ENCODE results near the gene CEP104.

DNA sequence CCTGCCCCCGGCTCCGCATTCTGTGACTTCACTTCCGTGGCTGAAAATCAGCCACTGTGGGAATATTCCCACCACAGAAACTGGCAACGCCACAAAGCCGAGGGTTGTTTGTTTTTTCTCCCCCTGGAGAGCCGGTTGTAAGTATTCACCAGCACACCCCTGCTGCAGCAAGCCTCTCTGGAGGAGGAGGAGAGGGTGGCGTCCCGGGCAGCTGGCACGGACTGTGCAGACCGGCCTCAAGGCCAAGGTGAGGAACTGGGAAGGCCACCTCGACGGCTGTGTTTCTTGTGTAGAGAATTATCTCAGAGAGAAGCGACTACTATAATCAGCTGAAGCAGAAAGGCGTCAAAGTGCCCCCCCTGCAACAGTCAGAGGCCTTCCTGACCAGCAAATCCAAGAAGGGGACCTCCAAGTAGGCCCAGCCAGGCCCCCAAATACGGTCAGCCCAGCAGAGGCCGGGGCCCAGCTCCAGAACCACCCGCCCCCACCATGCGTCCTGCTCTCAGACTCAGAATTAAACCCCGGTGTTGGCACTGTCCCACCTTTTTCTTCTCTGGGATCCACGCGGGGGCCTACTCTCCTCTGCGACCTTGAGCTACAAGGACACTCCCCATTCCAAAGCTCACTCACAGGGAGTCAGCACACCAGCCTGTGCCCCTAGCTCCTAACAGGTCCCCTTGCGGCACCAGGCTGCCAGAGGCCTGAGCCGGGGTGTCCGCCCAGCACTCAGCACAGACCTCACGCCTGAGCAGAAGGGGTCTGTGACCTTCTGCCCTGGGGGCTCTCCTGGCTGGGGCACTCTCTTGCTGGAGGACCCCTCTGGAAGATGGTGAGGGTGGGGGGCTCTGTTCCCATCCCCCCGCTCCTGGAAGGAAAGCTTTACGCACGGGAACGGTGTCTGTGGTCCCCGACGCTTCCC is 85.6 kb downstream of the CEP104 start:
- TF ChIP-seq, protein P1, sequence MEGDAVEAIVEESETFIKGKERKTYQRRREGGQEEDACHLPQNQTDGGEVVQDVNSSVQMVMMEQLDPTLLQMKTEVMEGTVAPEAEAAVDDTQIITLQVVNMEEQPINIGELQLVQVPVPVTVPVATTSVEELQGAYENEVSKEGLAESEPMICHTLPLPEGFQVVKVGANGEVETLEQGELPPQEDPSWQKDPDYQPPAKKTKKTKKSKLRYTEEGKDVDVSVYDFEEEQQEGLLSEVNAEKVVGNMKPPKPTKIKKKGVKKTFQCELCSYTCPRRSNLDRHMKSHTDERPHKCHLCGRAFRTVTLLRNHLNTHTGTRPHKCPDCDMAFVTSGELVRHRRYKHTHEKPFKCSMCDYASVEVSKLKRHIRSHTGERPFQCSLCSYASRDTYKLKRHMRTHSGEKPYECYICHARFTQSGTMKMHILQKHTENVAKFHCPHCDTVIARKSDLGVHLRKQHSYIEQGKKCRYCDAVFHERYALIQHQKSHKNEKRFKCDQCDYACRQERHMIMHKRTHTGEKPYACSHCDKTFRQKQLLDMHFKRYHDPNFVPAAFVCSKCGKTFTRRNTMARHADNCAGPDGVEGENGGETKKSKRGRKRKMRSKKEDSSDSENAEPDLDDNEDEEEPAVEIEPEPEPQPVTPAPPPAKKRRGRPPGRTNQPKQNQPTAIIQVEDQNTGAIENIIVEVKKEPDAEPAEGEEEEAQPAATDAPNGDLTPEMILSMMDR (conservative IDR thresholded peaks at IDR 0.05; ENCODE audit: low read depth, low read length), result no peak
- no peak for TF ChIP-seq EZH2 (IDR thresholded peaks at IDR 0.05; ENCODE audit: borderline replicate concordance, low read depth, low read length, poor library complexity, severe bottlenecking)
